Hepatocyte (in vitro differentiated cells): ENCODE measurements around the gene LEMD1. TPM values are rescaled to one million over a fixed set of nuclear protein-coding genes. Genes with fewer than 3 reads are reported as not detected.
A peak's percentile ranks its signal among the peaks of the same experiment; 100 is the strongest.

Source experiments
- DNase-seq: peaks from one replicate; pipeline ENCODE4 v3.0.0-alpha.2; 2016; ENCODE audit warnings: low spot score
- H2AFZ ChIP-seq: fragments of 200-600 bp; sonication (generic); 2 replicates; pipeline ENCODE4 v1.6.0; 2016; ENCODE audit warnings: antibody characterized with exemption, mild to moderate bottlenecking
- H3K27ac ChIP-seq: fragments of 200-600 bp; sonication (generic); 2 replicates; pipeline ENCODE4 v1.5.1; 2016; ENCODE audit warnings: mild to moderate bottlenecking
- H3K27me3 ChIP-seq: fragments of 200-600 bp; sonication (generic); 2 replicates; pipeline ENCODE4 v1.6.1; 2016
- H3K36me3 ChIP-seq: fragments of 200-600 bp; sonication (generic); replicated peaks from 2 replicates; pipeline ENCODE4 v1.5.1; 2016; ENCODE audit warnings: low read depth; ENCODE audit not compliant: insufficient read depth
- H3K4me1 ChIP-seq: fragments of 200-600 bp; sonication (generic); 2 replicates; pipeline ENCODE4 v1.5.1; 2016; ENCODE audit warnings: mild to moderate bottlenecking, moderate library complexity; ENCODE audit not compliant: insufficient read depth
- H3K4me2 ChIP-seq: fragments of 200-600 bp; sonication (generic); 2 replicates; pipeline ENCODE4 v1.6.0; 2016
- H3K4me3 ChIP-seq: fragments of 200-600 bp; sonication (generic); 2 replicates; pipeline ENCODE4 v1.5.1; 2016; ENCODE audit warnings: mild to moderate bottlenecking
- H3K79me2 ChIP-seq: fragments of 200-600 bp; sonication (generic); 2 replicates; pipeline ENCODE4 v1.6.0; 2017; ENCODE audit warnings: mild to moderate bottlenecking
- H3K9me2 ChIP-seq: fragments of 200-600 bp; sonication (generic); replicated peaks from 2 replicates; pipeline ENCODE4 v1.6.0; 2017; ENCODE audit warnings: mild to moderate bottlenecking; ENCODE audit not compliant: insufficient read depth
- H3K9me3 ChIP-seq: fragments of 200-600 bp; sonication (generic); 2 replicates; pipeline ENCODE4 v1.5.1; 2016; ENCODE audit warnings: low read depth, mild to moderate bottlenecking
- H4K20me1 ChIP-seq: fragments of 200-600 bp; sonication (generic); 2 replicates; pipeline ENCODE4 v1.6.0; 2016; ENCODE audit warnings: mild to moderate bottlenecking; ENCODE audit not compliant: insufficient read depth, poor library complexity, severe bottlenecking
- CTCF ChIP-seq: fragments of 200-600 bp; sonication (generic); IDR thresholded peaks from 2 replicates; pipeline ENCODE4 v1.5.1; 2016; ENCODE audit warnings: antibody characterized with exemption, mild to moderate bottlenecking; ENCODE audit not compliant: poor library complexity
- EZH2 ChIP-seq: fragments of 200-600 bp; sonication (generic); IDR thresholded peaks from 2 replicates; pipeline ENCODE4 v1.6.1; 2016; ENCODE audit warnings: antibody characterized with exemption, mild to moderate bottlenecking, borderline replicate concordance
- EZH2phosphoT487 ChIP-seq: fragments of 200-600 bp; sonication (generic); IDR thresholded peaks from one replicate; pipeline ENCODE4 v1.6.1; 2018; ENCODE audit warnings: antibody characterized with exemption, mild to moderate bottlenecking, low read depth, moderate library complexity; ENCODE audit not compliant: unreplicated experiment, severe bottlenecking
- WGBS: methylation state at CpG from one replicate; pipeline ENCODE4 v1.1.6; 2016; ENCODE audit warnings: low lambda C conversion rate; ENCODE audit errors: missing lambda C conversion rate; 5-methylcytosine and 5-hydroxymethylcytosine counted together
- polyA plus RNA-seq: library from polyadenylated mRNA; unstranded; fragments of >200 nt; fragmentation: Nextera tagmentation; extraction: Ambion mirVana; gene quantifications from 2 replicates; pipeline ENCODE4 v1.2.1, GENCODE V29; 2016
- total RNA-seq: library from RNA; depleted of rRNA; stranded (reverse); fragments of >200 nt; gene quantifications from 2 replicates; pipeline ENCODE4 v1.2.3, GENCODE V29; 2014

The LEMD1 gene
- total and polyA plus RNA-seq, 2 experiments from 2014 or later, result 0.35 to 2.4 TPM

GRCh38 chr1:205398586-205398985 is 23.3 kb downstream of the LEMD1 start:
- H3K4me3 ChIP-seq, result no peak overlapping the region
- no peak overlapping the region for H3K4me2 ChIP-seq
- H3K27ac ChIP-seq, result no peak overlapping the region
- no peaks in the 10 kb centered on the region for H3K9me2 ChIP-seq
- H4K20me1 ChIP-seq, result no peaks in the 10 kb centered on the region
- TF ChIP-seq CTCF (no peak), EZH2phosphoT487 (no peak), EZH2 (no peak)
- no peak for DNase-seq
- no peak overlapping the region for H2AFZ ChIP-seq
- H3K36me3 ChIP-seq, result no peaks in the 10 kb centered on the region
- H3K27me3 ChIP-seq, result no peaks in the 10 kb centered on the region
- WGBS, result 89% methylated on average over 4 of the region's 4 CpGs
- no peaks in the 10 kb centered on the region for H3K9me3 ChIP-seq
- H3K4me1 ChIP-seq, result no peaks in the 10 kb centered on the region
- H3K79me2 ChIP-seq, result no peaks in the 10 kb centered on the region

GRCh38 chr1:205396967-205397616 is 24.8 kb downstream of the LEMD1 start:
- H3K4me1 ChIP-seq, result no peaks in the 10 kb centered on the region
- TF ChIP-seq CTCF, result peak; percentile 72
- no peak for TF ChIP-seq EZH2
- no peak overlapping the region for H3K4me3 ChIP-seq
- DNase-seq, result peak; percentile 68
- H2AFZ ChIP-seq, result no peak overlapping the region
- H3K9me3 ChIP-seq, result no peaks in the 10 kb centered on the region
- no peaks in the 10 kb centered on the region for H3K27me3 ChIP-seq
- no peaks in the 10 kb centered on the region for H3K36me3 ChIP-seq
- WGBS, result 5% methylated on average over 6 of the region's 6 CpGs
- no peak overlapping the region for H3K27ac ChIP-seq
- no peaks in the 10 kb centered on the region for H4K20me1 ChIP-seq
- H3K4me2 ChIP-seq, result no peak overlapping the region
- no peaks in the 10 kb centered on the region for H3K79me2 ChIP-seq
- H3K9me2 ChIP-seq, result no peaks in the 10 kb centered on the region

DNA sequence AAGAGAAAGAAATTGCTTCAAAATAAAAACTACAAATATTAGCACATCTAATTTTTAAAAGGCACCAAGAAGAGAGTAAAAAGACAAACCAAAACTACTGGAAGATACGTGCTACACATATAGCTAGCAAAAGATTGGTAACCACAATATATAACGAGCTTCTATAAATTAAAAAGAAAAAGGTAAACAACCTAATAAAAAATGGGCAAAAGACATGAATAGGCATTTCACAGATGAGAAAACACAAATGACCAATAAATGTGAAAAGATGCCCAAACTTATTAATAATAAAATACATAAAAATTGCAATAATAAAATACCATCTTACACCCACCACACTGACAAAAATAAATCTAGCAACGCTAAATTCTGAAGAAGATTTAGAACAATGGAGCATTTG is 26.2 kb downstream of the LEMD1 start:
- WGBS, result 88% methylated on average over 3 of the region's 3 CpGs
- no peak for DNase-seq
- Histone ChIP-seq H3K9me3 (no peaks in the 10 kb centered on the region), H3K36me3 (no peaks in the 10 kb centered on the region), H3K9me2 (no peaks in the 10 kb centered on the region), H3K4me1 (no peaks in the 10 kb centered on the region), H3K27ac (no peak overlapping the region), H3K79me2 (no peaks in the 10 kb centered on the region), H4K20me1 (no peaks in the 10 kb centered on the region), H2AFZ (no peak overlapping the region), H3K27me3 (no peaks in the 10 kb centered on the region), H3K4me3 (no peak overlapping the region), H3K4me2 (no peak overlapping the region)
- TF ChIP-seq EZH2phosphoT487 (no peak), CTCF (no peak), EZH2 (no peak)

DNA sequence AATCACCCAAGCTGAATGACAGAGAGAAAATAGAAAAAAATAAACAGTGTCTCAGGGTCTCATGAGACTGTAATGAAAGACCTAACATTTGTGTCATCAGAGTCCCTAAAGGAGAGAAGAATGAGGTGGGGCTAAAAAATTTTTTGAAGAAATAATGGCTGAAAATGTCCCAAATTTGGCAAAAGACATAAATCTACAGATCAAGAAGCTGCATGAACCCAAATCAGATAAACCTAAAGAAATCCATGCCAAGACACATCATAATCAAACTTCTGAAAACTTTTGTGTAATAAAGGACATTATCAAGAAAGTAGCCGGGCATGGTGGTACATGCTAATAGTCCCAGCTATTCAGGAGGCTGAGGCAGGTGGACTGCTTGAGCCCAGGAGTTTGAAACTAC is 29.2 kb downstream of the LEMD1 start:
- Histone ChIP-seq H3K27ac (no peak overlapping the region), H2AFZ (no peak overlapping the region), H3K9me3 (no peaks in the 10 kb centered on the region), H3K36me3 (no peaks in the 10 kb centered on the region), H3K9me2 (no peaks in the 10 kb centered on the region), H3K79me2 (no peaks in the 10 kb centered on the region), H4K20me1 (no peaks in the 10 kb centered on the region), H3K4me2 (no peak overlapping the region), H3K27me3 (no peaks in the 10 kb centered on the region), H3K4me3 (no peak overlapping the region), H3K4me1 (no peaks in the 10 kb centered on the region)
- TF ChIP-seq CTCF (no peak), EZH2 (no peak), EZH2phosphoT487 (no peak)
- WGBS, result 96% methylated on average over 1 of the region's 1 CpG
- no peak for DNase-seq
